Astrocyte of the hippocampus (primary cell): ENCODE measurements around the gene DUOX2.
"Not testable (repeated sequence)": the region's sequence is repeated elsewhere in the genome, so short reads cannot be mapped to it uniquely, and the experiment has no call there.

Experiments used
- DNase-seq: peaks from one replicate; pipeline ENCODE4 v3.0.0; 2011; ENCODE audit warnings: low read depth, low spot score

The DUOX2 gene

DNA sequence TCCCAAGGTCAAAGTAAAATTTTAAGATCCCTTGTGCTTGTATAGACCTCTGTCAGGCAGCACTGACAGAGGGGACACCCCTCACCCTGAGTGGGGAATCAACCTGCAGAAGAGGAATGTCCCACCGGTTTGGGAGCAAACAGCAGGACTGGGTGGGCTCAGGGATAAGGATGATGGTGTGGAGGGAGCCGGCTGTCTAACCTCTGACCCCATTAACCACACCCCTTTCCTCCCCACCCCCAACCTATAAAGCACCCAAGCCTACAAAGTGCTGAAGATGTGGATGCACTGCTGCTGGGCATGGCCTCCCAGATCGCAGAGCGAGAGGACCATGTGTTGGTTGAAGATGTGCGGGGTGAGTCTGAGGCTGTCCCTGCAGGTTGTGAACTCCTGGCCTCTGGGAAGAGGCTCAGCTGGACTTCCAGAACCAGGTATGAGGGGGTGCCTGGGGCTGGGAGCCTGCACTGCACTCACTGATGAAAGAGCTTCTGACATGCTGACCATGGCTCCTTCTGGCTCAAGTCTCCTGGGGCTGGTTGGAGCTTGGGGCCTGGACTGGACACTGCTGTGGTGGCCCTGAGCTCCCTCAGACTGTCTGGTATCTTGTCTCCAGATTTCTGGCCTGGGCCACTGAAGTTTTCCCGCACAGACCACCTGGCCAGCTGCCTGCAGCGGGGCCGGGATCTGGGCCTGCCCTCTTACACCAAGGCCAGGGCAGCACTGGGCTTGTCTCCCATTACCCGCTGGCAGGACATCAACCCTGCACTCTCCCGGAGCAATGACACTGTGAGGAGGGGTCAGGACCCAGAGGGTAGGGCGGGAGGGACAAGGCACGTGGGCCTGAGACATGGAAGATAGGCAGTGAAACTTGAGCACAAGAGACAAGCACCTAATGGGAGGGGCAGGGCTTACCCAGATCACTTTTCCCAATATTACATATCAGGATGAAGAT is 25.1 kb upstream of the DUOX2 start:
- no peak for DNase-seq

DNA sequence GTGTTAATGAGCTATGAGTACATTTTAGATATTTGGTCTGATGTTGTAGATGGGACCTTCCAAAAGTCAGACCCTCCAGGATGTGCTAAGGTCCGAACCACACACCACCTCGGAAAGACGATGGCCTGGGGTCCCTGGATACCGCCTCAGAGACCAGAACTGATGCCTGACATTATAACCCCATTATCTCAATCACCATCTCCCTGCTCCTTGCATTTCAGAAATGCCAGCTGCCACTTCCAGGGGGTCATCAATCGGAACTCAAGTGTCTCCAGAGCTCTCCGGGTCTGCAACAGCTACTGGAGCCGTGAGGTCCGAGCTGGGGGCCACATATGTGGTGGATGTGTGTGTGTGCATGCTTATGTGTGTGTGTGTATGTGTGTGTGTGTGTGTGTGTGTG is 23.7 kb upstream of the DUOX2 start:
- DNase-seq: no peak

DNA sequence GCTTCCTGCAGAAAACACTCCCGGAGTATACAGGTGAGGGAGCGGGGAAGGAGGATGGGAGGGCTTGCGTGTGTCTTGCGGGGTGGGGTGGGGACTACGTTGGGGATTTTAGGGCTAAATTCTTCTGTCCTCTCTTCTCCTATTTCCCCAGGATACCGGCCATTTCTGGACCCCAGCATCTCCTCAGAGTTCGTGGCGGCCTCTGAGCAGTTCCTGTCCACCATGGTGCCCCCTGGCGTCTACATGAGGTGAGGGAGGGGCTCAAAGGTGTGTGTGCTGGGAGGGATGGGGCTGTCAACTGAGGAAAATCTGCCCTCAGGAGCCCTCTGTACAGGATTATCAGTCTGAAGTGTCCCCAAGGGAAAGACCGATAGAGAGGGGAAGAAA is 22.4 kb upstream of the DUOX2 start:
- no peak for DNase-seq

DNA sequence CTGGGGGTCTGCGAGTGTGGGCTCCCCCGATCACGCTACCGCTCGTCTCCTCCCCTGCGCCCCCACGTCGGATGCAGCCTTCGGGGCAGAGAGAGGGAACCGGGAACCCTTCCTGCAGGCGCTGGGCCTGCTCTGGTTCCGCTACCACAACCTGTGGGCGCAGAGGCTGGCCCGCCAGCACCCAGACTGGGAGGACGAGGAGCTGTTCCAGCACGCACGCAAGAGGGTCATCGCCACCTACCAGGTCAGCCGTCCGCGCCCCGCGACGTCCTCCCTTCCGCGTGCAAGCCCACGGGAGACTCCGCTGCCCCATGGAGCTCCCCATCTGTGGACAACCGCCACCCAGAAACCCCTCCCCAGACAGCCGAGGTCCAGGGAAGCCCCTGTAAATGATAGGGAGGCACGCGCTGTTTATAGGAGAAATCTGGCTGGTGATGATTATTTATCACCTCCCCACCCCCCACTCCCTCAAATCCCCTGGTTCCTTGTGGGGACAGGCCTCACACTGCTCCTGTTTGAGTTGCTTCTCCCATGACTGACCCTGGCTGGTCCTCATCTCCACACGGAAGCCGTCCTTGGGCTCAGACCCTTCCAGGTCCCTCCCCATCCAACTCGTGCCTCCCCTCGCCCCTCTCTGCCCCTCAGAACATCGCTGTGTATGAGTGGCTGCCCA is 21.9 kb upstream of the DUOX2 start:
- not testable (repeated sequence) for DNase-seq

DNA sequence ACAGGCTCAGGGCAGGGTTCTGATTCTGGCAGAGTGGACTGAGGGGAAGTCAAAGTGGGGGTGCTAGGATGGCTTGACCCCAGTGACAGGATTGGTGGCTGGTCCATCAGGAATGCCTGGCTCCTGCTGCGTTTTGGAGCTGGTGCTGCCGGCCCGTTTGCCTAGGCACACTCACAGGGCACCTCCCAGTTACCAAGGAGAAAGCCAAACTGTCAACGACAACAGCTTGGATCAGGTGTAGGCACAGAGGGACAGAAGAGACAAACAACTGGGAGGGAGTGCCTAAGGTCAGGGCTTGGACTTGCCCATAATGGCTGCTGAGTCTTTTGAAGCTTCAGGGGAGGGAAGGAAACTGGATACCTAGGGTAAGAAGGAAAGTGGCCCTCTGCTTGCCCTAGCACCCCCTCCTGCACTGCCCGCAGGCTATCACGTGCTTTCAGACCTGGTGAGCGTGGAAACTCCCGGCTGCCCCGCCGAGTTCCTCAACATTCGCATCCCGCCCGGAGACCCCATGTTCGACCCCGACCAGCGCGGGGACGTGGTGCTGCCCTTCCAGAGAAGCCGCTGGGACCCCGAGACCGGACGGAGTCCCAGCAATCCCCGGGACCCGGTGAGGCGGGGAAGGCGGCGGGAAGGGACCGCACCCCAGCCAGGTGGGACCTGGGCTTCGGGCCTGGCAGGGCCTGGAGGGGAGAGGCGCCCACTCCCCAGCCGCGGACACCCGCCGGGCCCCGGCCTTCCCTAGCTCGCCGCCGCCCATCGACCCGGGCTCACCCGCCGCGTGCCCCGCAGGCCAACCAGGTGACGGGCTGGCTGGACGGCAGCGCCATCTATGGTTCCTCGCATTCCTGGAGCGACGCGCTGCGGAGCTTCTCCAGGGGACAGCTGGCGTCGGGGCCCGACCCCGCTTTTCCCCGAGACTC is 21.0 kb upstream of the DUOX2 start:
- DNase-seq: no peak

DNA sequence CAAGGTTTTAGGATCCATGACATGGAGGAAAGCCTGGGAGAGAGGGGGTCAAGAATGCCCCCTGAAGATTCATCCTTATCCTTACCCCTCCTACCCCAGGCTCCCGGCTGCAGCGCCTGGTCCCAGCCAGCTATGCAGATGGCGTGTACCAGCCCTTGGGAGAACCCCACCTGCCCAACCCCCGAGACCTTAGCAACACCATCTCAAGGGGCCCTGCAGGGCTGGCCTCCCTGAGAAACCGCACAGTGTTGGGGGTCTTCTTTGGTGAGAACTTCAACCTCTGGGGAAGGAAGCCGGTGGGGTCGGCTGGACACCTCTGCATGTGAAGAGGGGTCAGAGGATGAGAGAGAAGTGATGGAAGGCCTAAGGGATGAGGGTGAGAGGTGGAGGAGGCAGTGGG is 20.1 kb upstream of the DUOX2 start:
- no peak for DNase-seq

DNA sequence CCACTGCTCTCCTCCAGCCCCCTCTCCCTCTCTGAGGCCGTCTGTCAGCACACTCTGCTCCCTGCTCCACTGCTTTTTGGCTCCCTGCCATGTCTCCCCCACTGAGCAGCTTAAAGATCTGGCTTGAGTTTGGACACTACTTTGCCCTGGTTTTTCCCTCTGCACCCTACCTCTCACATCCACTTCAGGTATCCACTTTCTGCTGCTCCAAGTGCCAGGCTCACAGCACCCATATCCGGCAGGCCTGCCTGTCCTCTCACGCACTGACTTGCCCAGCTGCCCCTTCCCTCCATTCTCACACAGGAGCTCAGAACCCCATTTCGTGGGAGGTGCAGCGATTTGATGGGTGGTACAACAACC is 19.6 kb upstream of the DUOX2 start:
- DNase-seq: no peak

DNA sequence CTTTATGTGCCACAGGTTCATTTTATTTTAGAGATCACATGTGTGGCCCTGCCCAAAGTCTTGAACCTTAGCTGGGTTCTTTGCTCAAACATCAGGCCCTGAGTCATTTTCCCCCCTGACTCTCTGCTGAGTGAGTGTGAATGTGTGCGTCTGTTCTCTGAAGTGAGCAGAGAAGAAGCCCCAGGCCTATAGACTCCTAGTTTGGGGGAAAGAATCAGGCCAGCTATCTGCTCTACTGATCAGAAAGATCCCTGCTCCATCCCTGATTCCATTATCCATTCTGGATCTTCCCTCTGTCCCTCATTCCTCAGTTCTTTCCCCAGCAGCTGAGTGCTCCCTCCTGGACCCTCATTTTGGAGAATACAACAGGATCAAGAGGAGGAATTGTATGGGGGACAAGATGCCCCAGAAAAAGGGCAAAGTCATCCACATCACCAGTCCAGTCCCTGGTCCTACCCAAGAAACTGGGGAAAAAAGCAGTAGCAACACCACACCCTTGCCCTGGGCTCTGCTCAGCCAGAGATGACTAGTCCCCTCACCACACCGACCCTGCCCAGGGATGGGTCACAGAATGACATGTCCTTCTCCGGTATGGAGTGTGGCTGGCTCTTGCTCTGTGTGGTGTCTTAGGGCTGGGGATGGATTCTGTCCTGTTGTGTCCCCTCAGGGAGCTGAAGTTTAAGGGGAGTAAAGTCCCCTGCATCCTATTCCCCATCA is 19.0 kb upstream of the DUOX2 start:
- DNase-seq: no peak

DNA sequence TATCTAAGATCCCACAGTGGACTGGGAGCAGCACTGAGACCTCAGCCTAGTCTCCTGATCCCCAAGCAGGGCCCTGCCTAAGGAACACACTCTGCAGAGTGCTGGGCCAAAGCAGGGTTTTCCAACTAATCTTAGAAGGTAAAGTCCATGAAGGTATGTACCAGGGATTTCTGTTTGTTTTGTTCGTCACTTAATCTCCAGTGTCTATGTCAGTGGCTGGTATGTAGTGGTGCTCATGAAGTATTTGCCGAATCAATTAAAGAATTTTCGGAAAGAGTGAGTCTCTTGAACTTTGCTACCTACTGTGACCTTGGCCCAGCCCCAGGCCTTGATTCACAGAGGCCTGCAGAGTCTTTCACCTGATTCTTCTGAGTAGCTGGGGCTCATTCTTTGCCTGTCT is 17.5 kb upstream of the DUOX2 start:
- no peak for DNase-seq

DNA sequence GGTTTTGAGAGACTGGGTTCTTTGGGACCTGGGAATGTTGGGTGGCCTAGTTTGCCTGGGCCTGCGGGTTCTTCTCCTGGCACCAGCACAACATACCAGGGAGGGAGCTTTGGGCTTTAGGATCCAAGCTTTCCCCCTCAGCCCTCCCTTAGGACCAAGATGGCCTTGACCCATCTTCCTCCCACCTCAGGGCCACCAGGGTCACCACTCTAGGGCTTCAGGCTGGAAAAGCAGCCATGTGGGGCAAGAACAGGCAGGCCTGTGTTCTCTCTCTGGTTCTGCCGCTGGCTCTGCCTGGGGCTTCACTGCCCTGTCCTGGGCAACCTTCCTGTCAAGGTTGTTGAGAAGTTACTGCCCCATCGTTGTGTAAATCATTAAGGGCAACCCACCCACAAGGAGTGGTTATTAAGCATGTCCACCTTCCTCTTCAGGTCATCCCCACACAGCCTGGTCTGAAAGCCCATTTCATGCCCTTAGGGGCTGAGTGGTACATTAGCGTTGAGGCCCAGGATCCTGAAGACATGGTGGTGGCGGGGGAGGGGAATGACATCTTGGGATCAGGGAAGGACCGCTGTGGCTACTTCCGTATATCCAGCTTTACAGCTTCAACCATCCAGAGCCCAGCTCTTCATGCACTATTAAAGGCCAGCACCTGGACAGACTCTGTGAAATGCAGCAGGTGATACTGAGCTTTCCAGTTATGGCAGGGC is 16.5 kb upstream of the DUOX2 start:
- no peak for DNase-seq

DNA sequence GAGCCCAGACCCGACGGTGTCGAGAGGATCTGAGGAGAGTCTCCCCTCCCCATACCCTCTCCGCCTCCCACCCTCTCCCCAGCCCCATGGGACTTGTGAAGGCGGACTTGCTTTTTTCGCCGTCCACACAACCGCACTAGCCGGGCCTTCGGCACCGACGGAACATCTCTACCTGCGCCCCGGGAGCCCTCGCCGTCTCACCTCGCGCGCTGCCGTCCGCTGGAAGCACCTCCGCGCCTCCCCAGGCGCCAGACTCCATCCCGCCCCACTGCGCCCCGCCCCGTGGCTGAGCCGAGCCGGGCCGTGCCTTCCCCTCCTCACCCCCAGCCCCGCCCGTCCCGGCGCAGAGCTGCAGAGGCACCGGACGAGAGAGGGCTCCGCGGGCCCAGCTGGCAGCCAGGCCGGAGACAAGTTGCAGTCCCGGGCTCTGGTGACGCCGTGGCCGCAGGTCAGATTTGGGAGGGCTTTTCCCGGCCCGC is 15.7 kb upstream of the DUOX2 start, which contains the start of the genes DUOX1 and DUOXA1:
Gene DUOX1, plus strand, starts transcription at position 344 of the 479 bp plus-strand sequence. CDS start 1,973 bp downstream, outside the sequence.
Gene DUOXA1, minus strand, starts transcription at position 229 of the 479 bp plus-strand sequence. CDS start 6,865 bp downstream, outside the sequence.
- peak; percentile 35 for DNase-seq

DNA sequence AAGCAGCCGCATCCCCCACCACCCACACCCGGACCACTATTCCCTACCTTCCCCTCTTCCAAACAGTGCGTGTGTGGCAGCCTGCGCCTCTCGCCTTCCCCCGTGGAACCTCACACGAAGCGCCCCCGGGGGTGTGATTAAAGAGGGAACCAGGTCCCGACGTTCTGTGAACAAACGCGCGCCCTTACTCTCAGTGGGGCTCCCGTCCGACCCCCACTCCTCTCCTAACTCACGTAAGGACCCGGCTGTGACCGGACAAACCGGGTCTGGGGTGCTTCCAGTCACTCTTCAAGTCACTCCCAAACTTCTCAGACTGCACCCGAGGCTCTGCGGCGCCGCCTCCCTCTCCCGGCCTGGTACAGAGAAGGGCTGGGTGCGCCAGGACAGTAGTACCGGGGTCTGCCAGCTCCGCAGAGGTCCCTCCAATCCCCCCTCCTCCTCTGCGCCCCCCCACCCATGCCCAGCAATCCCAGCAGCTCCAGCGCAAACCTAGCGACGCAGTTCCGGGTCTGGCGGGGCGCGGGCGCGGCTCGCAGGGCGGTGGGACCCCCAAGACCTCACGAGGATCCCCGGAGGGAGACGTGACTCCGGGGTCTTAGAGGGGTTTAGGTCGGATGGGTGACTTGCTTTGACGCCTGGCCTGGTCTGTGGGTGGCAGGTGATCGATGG is 15.1 kb upstream of the DUOX2 start:
- DNase-seq: no peak

DNA sequence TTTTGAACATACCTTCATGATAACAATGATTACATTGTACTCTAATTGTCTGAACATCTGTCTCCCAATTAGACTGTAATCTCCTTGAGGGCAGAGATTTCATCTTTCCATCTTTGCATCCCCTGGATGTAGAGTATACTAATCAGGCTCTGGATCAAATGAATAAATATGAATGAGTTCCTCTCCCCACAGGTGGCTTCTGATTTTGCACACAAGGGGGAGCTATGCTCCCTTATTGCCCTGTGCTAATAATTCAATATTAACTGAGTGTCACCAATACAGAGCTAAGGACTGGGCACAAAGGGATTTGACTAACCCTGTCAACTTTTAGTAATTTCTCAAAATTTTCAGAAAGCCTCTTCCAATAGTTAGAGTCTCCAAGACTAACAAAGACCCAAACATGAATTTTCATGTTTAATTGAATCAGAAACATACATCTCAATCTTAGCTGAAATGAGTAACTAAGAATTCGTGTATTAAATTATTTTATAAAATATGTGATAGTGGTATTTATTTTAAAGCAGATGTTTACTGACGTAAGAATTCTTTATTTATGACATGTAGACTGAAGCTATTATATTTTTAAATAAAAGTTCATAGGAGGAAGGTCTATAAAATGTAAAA is 12.7 kb upstream of the DUOX2 start:
- peak; percentile 41 for DNase-seq

DNA sequence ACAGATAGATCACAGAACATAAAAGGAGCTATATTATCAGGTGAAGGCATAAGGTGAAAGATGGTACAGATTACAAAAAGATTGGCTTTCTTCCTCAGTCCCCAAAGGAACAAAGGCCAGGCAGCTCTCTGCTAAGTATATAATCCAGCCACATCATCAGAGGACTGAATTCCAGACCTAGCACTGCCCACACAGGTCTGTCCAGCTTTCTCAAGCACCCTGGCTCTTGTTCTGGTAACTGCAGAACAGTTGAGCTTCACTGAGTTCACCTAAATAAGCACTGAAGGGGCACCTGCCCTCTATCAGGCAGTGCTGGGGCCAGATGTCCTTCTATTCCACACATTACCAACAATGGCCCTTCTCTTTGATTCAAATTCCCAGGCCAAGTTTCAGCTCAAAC is 9.4 kb upstream of the DUOX2 start:
- DNase-seq: no peak

DNA sequence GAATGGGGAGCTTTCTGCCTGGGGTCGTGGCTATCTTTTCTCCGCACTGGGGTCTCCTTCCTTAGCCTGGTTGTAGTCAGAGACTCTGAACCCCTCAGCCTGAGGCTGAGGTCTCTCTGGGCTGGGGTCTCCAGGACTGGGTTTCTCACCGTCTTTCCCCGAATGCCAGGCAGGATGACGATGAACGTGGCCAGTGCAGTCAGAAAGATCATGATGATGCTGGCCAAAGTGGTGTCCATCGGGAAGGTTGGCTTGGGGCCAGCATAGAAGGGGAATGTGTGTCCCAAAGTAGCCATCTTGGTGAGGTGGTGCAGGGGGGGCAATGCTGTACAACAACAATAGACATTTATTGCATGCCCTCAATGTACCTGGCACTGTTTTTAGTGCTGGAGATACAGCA is 8.7 kb upstream of the DUOX2 start:
- no peak for DNase-seq

DNA sequence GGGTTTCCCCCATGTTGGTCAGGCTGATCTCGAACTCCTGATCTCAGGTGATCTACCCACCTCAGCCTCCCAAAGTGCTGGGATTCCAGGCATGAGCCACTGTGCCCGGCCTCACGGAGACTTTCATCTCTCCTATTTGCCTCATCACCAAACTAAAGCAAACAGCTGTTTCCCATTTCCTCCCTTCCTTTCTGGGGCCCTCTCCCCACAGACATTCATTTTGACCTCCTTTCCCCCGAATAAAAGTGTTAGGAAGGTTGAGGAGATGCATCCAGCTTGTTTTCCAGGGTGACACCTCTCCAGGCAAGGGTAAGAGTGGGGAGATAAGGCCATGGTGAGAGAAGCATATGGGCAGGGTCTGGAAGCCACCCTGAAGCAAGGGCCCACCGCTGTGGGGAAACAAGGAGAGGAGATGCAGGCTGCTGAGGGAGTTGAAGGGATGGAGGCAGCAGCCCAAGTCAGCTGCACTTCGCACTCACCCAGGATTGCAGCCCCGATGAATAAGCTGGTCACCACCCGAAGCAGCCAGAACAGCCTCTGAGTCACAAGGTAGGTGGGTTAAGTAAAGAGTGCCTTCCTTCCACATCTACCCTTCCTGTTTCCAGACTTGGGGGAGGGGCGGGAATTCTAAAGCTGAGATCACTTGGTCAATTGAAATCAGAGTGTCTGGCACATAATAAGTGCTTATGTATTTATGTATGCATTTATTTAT is 7.9 kb upstream of the DUOX2 start:
- DNase-seq: peak; percentile 82

DNA sequence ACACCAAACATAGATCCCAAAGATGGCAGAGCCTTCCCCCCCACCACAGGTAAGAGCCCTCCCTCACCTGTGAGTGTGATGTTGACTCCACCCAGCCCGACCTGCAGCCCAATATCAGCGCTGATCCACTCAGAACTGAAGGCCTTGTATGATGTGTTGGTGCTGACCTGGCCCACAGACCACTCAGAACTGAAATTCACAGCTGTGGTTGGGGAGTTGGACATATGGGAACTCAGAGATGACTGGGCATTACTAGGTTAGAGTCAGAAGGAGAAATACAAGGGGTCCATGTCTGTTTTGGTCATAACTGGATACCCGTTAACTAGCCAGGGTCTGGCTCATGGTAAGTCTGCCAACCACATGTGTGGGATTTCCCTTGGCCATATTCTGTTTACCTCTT is 7.0 kb upstream of the DUOX2 start:
- no peak for DNase-seq

DNA sequence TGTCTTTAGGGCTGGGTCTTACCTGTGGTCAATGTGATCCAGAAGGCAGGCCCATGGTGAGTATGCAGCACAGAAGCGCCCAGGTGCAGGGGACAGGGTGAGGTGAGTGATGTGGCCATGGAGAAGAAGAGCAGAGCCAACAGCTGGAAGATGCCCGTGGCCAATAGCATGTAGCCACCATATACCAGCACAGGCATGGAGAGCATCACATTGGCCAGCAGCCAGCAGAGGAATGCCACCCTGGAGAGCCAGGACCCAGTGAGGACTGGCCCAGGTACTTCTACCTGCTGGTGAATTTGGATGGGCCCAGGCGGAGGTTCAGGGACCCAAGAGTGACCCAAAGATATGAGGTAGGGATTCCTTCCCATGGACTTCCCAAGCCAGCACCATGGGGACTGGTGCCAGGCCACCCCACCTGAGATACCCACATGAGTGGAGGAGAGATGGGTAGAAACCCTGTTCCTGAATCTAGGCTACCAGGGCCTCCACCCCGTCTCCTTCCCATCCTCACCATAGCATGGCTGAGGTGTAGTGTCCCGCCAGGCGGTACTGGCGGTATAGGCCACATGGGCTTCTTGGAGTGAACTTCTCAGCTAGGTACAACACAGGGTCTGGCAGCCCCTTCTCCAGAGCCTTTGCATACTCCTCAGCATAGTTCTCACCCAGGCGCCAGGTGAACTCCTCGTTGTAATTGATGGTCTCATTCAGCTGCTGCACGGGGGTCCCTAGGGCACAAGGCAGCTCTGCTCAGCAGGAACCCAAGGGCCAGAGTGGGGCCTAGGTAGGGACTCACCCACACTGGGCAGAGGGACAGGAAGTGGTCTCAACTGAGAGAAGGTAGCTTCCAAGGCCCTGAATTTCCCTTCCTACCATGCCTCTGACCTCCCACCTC is 6.4 kb upstream of the DUOX2 start:
- no peak for DNase-seq
